A673 (cell line): ENCODE measurements around the gene HK1. TPM values are rescaled to one million over a fixed set of nuclear protein-coding genes. Genes with fewer than 3 reads are reported as not detected.

Source experiments
- BruUV-seq: library from RNA; stranded (reverse); fragments of 400-500 nt; replicated peaks from 2 replicates; lab custom pipeline; 2021; lab: Mats Ljungman, UMichigan
- CTCF ChIA-PET: fragments of 300-600 bp; sonication (Branson Sonifier 250); formaldehyde crosslinking; loops from one replicate; lab custom pipeline; 2022; ENCODE audit warnings: antibody characterized with exemption; lab: Charles Lee
- POLR2A ChIA-PET: fragments of 300-600 bp; sonication (Branson Sonifier 250); formaldehyde crosslinking; loops from one replicate; lab custom pipeline; 2022; ENCODE audit warnings: antibody characterized with exemption; ENCODE audit not compliant: low non-redundant PET; lab: Charles Lee
- DNase-seq: peaks from one replicate; pipeline ENCODE4 v3.0.0-alpha.2; 2015; ENCODE audit warnings: low spot score
- H3K27ac ChIP-seq: fragments of 200-600 bp; sonication (generic); 2 replicates; pipeline ENCODE4 v1.5.1; 2016; ENCODE audit warnings: mixed run types, low read depth, mild to moderate bottlenecking, mixed read lengths, antibody characterized with exemption, low read length; ENCODE audit not compliant: poor library complexity, severe bottlenecking
- H3K27me3 ChIP-seq: fragments of 200-600 bp; sonication (generic); replicated peaks from 2 replicates; pipeline ENCODE4 v1.6.1; 2017; ENCODE audit warnings: mixed run types, low read depth, mild to moderate bottlenecking, mixed read lengths, antibody characterized with exemption, low read length; ENCODE audit not compliant: insufficient read depth, poor library complexity
- H3K36me3 ChIP-seq: fragments of 200-600 bp; sonication (generic); 2 replicates; pipeline ENCODE4 v1.6.1; 2016; ENCODE audit warnings: mixed run types, mild to moderate bottlenecking, mixed read lengths, antibody characterized with exemption, low read length; ENCODE audit not compliant: insufficient read depth, poor library complexity, severe bottlenecking
- H3K4me1 ChIP-seq: fragments of 200-600 bp; sonication (generic); 2 replicates; pipeline ENCODE4 v1.6.1; 2017; ENCODE audit warnings: mixed run types, mild to moderate bottlenecking, mixed read lengths, antibody characterized with exemption, low read length; ENCODE audit not compliant: insufficient read depth, poor library complexity, severe bottlenecking
- H3K4me3 ChIP-seq: fragments of 200-600 bp; sonication (generic); 2 replicates; pipeline ENCODE4 v1.5.1; 2016; ENCODE audit warnings: low read depth, mixed run types, mild to moderate bottlenecking, mixed read lengths, low read length; ENCODE audit not compliant: poor library complexity, severe bottlenecking
- H3K9me3 ChIP-seq: fragments of 200-600 bp; sonication (generic); 2 replicates; pipeline ENCODE4 v1.6.1; 2016; ENCODE audit warnings: mixed run types, low read depth, mild to moderate bottlenecking, mixed read lengths, antibody characterized with exemption, low read length; ENCODE audit not compliant: poor library complexity, severe bottlenecking
- EZH2 ChIP-seq: fragments of 200-600 bp; sonication (generic); IDR thresholded peaks from 2 replicates; pipeline ENCODE4 v1.6.1; 2017; ENCODE audit warnings: borderline replicate concordance, low read depth, mild to moderate bottlenecking, mixed read lengths, antibody characterized with exemption, low read length; ENCODE audit not compliant: poor library complexity, severe bottlenecking
- intact Hi-C: fragments of 100-400 bp; cut with micrococcal nuclease; formaldehyde crosslinking; loops from one replicate; pipeline ENCODE4 v1.10.0; 2022; ENCODE audit not compliant: unreplicated experiment
- total RNA-seq: library from RNA; stranded (reverse); gene quantifications from 2 replicates; pipeline ENCODE4 v1.2.3, GENCODE V29; 2021
- TF ChIP-seq, protein P1 (sequence below): fragments of 300-800, 200-600 bp; sonication (generic); conservative IDR thresholded peaks from 2 replicates; pipeline ENCODE4 v1.5.1; 2017; ENCODE audit warnings: low read depth, mild to moderate bottlenecking, antibody characterized with exemption, low read length, moderate library complexity, mixed read lengths

The HK1 gene
- total RNA-seq, 1 experiment from 2014 or later = 107 TPM

DNA sequence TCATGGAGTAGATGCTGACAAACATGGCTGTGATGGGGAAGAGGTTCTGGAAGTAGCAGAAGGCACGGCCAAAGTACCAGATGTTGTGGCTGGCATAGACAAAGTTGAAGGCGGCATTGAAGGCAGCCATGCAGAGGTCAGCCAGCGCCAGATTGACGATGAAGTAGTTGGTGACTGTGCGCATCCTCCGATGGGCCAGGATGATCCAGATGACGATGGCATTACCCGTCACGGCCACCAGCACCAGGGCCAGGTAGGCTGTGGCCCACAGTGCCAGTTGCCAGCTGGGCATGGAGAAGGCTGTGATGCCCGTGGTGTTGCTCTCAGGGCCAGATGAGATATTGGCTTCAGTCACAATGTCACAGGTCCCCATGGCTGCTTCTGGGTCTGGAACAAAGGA, 137.7 kb downstream of the HK1 start:
- Histone ChIP-seq H3K4me1 (no peaks in the 10 kb centered on the region), H3K4me3 (no peak overlapping the region), H3K27me3 (no peaks in the 10 kb centered on the region), H3K27ac (no peak overlapping the region), H3K36me3 (no peaks in the 10 kb centered on the region), H3K9me3 (no peaks in the 10 kb centered on the region)
- ChIA-PET CTCF (no interaction called here), POLR2A (no interaction called here)
- no peak for TF ChIP-seq EZH2
- BruUV-seq = no TSS peak
- intact Hi-C loops = loop anchor here (10.0 kb wide), 1 partner anchor 431 kb away; the partner anchor contains the start of gene KIFBP
- no peak for DNase-seq

GRCh38 chr10:69416695-69417094, 138.4 kb downstream of the HK1 start, which contains the start of gene TACR2:
Gene TACR2, minus strand, starts transcription at chr10:69416918. Its CDS starts 595 bp downstream, at chr10:69416323.
- H3K9me3 ChIP-seq = no peaks in the 10 kb centered on the region
- no peaks in the 10 kb centered on the region for H3K27me3 ChIP-seq
- POLR2A ChIA-PET = no interaction called here
- intact Hi-C loops = loop anchor here (10.0 kb wide), 1 partner anchor 432 kb away; the partner anchor contains the start of gene KIFBP
- no peak within 1 kb of the TSS for H3K4me3 ChIP-seq
- TF ChIP-seq, protein P1, sequence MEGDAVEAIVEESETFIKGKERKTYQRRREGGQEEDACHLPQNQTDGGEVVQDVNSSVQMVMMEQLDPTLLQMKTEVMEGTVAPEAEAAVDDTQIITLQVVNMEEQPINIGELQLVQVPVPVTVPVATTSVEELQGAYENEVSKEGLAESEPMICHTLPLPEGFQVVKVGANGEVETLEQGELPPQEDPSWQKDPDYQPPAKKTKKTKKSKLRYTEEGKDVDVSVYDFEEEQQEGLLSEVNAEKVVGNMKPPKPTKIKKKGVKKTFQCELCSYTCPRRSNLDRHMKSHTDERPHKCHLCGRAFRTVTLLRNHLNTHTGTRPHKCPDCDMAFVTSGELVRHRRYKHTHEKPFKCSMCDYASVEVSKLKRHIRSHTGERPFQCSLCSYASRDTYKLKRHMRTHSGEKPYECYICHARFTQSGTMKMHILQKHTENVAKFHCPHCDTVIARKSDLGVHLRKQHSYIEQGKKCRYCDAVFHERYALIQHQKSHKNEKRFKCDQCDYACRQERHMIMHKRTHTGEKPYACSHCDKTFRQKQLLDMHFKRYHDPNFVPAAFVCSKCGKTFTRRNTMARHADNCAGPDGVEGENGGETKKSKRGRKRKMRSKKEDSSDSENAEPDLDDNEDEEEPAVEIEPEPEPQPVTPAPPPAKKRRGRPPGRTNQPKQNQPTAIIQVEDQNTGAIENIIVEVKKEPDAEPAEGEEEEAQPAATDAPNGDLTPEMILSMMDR = no peak
- no peak for TF ChIP-seq EZH2
- H3K4me1 ChIP-seq = no peaks in the 10 kb centered on the region
- CTCF ChIA-PET = interaction anchor here (0.6 to 1.3 kb wide), 2 partner anchors 8 to 174 kb away, joined by 3 read pairs; no protein-coding TSS in a partner anchor
- H3K36me3 ChIP-seq = no peaks in the 10 kb centered on the region
- no TSS peak for BruUV-seq
- no peak for DNase-seq
- H3K27ac ChIP-seq = no peak within 1 kb of the TSS

- intact Hi-C loops = loop anchor here (10.0 kb wide), 1 partner anchor 433 kb away; the partner anchor contains the start of gene KIFBP
- Histone ChIP-seq H3K4me3 (no peak overlapping the region), H3K4me1 (no peaks in the 10 kb centered on the region), H3K27ac (no peak overlapping the region), H3K36me3 (no peaks in the 10 kb centered on the region), H3K27me3 (no peaks in the 10 kb centered on the region), H3K9me3 (no peaks in the 10 kb centered on the region)
- no TSS peak for BruUV-seq
- TF ChIP-seq, protein P1 = no peak
- no peak for TF ChIP-seq EZH2
- ChIA-PET CTCF (interaction anchor here (0.6 to 1.3 kb wide), 3 partner anchors 9 to 175 kb away, joined by 3 to 4 read pairs (median 3); no protein-coding TSS in a partner anchor), POLR2A (interaction anchor here (0.6 kb wide), 1 partner anchor 31 kb away, joined by 5 read pairs; no protein-coding TSS in a partner anchor)
- DNase-seq = no peak
Observed at GRCh38 chr10:69417542-69417941, 139.2 kb downstream of the HK1 start.
